ENCODE measurements around the gene TMEM74B.
A peak's percentile ranks its signal among the peaks of the same experiment; 100 is the strongest.

TMEM74B gene

DNA sequence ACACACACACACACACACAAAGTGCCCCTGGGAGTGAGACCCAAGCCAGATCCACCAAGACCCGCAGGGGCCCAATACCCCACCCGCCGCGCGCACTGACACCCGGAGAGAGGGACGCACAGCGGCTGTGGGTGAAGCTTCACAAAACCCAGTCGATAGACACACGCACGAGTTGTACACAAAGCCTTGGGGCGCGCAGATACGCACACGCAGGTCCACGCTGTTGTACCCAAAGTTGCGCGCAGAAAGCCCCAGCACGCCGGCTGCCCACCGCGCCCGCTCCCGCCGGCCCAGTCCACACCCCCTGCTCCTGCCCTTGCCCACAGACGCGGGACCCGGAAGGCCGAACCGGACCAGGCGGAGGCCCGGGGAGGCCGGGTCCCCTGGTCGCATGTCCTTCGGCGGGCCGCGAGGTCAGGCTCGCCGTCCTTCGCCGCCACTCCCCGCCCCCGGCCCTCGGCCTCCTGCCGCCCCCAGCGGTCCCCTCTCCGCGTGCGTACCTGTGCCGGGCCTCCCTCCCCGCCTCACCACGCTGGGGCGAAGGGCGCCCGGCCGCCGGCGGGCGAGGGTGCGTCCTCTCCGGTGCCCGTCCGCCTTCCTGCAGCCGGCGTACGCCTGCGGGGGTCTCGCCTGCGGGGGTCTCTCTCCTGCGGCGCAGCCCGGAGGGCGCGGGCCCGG lies at the start of gene TMEM74B:
TSS of gene TMEM74B (minus strand) at position 344 of the 678 bp plus-strand sequence. CDS start 1,180 bp downstream, outside the sequence.
- TF ChIP-seq, protein P1, sequence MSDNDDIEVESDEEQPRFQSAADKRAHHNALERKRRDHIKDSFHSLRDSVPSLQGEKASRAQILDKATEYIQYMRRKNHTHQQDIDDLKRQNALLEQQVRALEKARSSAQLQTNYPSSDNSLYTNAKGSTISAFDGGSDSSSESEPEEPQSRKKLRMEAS (IDR thresholded peaks at IDR 0.05), result no peak
- TF ChIP-seq USF1 (IDR thresholded peaks at IDR 0.05) (no peak), ZBTB7A (IDR thresholded peaks at IDR 0.05; ENCODE audit: low read depth) (0 out of 2 replicates have a peak, but pooled peaks have one; percentile 44), EGR1 (IDR thresholded peaks at IDR 0.05) (no peak), YY1 (IDR thresholded peaks at IDR 0.05; ENCODE audit: low read depth) (no peak), FOXM1 (IDR thresholded peaks at IDR 0.05; ENCODE audit: borderline replicate concordance, low read depth) (no peak)
- TF ChIP-seq, protein P2, sequence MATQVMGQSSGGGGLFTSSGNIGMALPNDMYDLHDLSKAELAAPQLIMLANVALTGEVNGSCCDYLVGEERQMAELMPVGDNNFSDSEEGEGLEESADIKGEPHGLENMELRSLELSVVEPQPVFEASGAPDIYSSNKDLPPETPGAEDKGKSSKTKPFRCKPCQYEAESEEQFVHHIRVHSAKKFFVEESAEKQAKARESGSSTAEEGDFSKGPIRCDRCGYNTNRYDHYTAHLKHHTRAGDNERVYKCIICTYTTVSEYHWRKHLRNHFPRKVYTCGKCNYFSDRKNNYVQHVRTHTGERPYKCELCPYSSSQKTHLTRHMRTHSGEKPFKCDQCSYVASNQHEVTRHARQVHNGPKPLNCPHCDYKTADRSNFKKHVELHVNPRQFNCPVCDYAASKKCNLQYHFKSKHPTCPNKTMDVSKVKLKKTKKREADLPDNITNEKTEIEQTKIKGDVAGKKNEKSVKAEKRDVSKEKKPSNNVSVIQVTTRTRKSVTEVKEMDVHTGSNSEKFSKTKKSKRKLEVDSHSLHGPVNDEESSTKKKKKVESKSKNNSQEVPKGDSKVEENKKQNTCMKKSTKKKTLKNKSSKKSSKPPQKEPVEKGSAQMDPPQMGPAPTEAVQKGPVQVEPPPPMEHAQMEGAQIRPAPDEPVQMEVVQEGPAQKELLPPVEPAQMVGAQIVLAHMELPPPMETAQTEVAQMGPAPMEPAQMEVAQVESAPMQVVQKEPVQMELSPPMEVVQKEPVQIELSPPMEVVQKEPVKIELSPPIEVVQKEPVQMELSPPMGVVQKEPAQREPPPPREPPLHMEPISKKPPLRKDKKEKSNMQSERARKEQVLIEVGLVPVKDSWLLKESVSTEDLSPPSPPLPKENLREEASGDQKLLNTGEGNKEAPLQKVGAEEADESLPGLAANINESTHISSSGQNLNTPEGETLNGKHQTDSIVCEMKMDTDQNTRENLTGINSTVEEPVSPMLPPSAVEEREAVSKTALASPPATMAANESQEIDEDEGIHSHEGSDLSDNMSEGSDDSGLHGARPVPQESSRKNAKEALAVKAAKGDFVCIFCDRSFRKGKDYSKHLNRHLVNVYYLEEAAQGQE (IDR thresholded peaks at IDR 0.05; ENCODE audit: low read depth), result no peak

GRCh38 chr20:1232286-1233111 lies 47.7 kb upstream of the TMEM74B start:
- TF ChIP-seq ZBTB7A (IDR thresholded peaks at IDR 0.05; ENCODE audit: low read depth) (no peak), CREB1 (IDR thresholded peaks at IDR 0.05; ENCODE audit: low read depth) (no peak), TCF12 (IDR thresholded peaks at IDR 0.05; ENCODE audit: low read depth) (no peak), NFIC (IDR thresholded peaks at IDR 0.05) (no peak), FOXM1 (IDR thresholded peaks at IDR 0.05; ENCODE audit: borderline replicate concordance, low read depth) (no peak), CEBPB (IDR thresholded peaks at IDR 0.05) (no peak), EGR1 (IDR thresholded peaks at IDR 0.05) (no peak), RAD21 (IDR thresholded peaks at IDR 0.05; ENCODE audit: low read depth) (no peak), EP300 (IDR thresholded peaks at IDR 0.05; ENCODE audit: borderline replicate concordance) (no peak), YY1 (IDR thresholded peaks at IDR 0.05; ENCODE audit: low read depth) (no peak), TAF1 (IDR thresholded peaks at IDR 0.05; ENCODE audit: low read depth) (no peak)

- no peak for TF ChIP-seq FOXM1 (IDR thresholded peaks at IDR 0.05; ENCODE audit: borderline replicate concordance, low read depth)
Observed at GRCh38 chr20:1229541-1229940, 44.8 kb upstream of the TMEM74B start.

DNA sequence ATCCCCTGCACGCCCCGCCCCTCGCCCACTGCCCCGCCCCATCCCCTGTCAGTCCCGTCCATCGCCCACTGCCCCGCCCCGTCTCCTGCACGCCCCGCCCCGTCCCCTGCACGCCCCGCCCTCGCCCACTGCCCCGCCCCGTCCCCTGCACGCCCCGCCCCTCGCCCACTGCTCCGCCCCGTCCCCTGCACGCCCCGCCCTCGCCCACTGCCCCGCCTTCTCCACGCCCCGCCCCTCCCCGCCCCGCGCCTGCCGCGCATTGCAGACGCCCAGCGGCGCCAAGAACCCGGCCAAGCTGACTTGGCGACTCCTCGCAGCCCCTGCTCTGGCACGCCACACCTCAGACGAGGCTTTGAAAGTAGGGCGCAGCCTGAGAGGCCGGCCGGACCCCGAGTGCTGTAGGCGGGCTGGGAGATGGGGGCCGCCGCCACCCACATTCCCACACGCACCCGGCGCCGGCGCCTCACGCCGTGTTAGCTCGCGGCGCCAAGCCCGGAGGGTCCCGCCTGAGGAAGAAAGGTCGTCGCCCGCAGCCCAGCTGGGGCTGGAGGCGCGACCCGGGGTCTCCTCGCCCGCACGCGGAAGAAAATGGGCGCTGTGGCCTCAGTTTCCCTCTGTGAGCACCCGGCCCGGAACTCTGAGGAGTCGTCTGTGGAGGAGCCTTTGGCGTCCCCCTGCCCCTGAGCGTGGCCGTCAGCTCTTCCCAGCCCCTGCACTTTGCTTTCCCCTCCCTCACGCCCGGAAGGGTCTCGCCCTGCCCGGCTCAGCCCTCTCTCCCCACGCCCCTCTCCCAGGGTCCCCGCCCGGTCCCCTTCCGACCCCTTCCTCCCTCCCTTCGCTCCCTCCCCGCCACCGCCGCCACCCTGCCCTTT lies 41.2 kb upstream of the TMEM74B start, which contains the start of gene RAD21L1:
TSS of gene RAD21L1 (plus strand) at position 262 of the 872 bp plus-strand sequence. CDS start 2,410 bp downstream, outside the sequence.
- no peak for TF ChIP-seq EGR1 (IDR thresholded peaks at IDR 0.05)
- TF ChIP-seq, protein P1 (IDR thresholded peaks at IDR 0.05), result peak; percentile 86
- no peak for TF ChIP-seq TCF12 (IDR thresholded peaks at IDR 0.05; ENCODE audit: low read depth)
- TF ChIP-seq FOXM1 (IDR thresholded peaks at IDR 0.05; ENCODE audit: borderline replicate concordance, low read depth), result no peak
- TF ChIP-seq USF1 (IDR thresholded peaks at IDR 0.05), result no peak
- TF ChIP-seq TAF1 (IDR thresholded peaks at IDR 0.05; ENCODE audit: low read depth), result no peak
- no peak for TF ChIP-seq RAD21 (IDR thresholded peaks at IDR 0.05; ENCODE audit: low read depth)
- TF ChIP-seq ZBTB7A (IDR thresholded peaks at IDR 0.05; ENCODE audit: low read depth), result no peak; the same call in 1 of the 2 replicates
- TF ChIP-seq NFIC (IDR thresholded peaks at IDR 0.05), result no peak; the same call in 1 of the 2 replicates

DNA sequence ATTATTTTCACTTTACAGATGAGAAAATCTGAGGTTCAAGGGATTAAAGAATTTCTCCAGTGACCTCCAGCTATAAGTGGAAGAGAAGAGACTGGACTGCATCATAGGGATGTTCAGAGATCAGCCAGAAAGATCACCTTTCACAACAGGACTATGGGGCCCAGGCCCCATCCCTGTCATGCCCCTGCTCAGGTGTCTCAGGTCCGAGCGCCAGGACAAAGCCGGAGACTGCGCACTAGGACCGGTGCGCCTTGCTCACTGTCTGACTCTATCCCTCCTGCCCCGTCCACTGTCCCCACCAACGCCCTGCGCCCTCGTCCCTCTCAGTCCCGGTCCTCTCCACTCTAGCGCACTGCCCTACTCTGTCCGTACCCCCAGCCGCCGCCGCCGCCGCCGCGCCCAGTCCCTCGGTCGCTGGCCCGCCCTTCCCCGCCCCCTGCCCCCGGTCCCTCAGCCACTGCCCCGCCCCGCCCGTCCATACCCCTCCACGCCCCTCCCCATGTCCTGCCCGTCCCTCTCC lies 40.5 kb upstream of the TMEM74B start:
- no peak for TF ChIP-seq ZBTB7A (IDR thresholded peaks at IDR 0.05; ENCODE audit: low read depth)
- TF ChIP-seq CREB1 (IDR thresholded peaks at IDR 0.05; ENCODE audit: low read depth), result no peak
- no peak for TF ChIP-seq USF1 (IDR thresholded peaks at IDR 0.05)
- no peak for TF ChIP-seq TCF12 (IDR thresholded peaks at IDR 0.05; ENCODE audit: low read depth)
- no peak for TF ChIP-seq NFIC (IDR thresholded peaks at IDR 0.05)
- no peak for TF ChIP-seq CEBPB (IDR thresholded peaks at IDR 0.05)
- TF ChIP-seq, protein P1 (IDR thresholded peaks at IDR 0.05), result no peak
- no peak for TF ChIP-seq RAD21 (IDR thresholded peaks at IDR 0.05; ENCODE audit: low read depth)
- TF ChIP-seq YY1 (IDR thresholded peaks at IDR 0.05; ENCODE audit: low read depth), result no peak
- TF ChIP-seq EGR1 (IDR thresholded peaks at IDR 0.05), result no peak
- TF ChIP-seq, protein P2 (IDR thresholded peaks at IDR 0.05; ENCODE audit: low read depth), result no peak
- TF ChIP-seq FOXM1 (IDR thresholded peaks at IDR 0.05; ENCODE audit: borderline replicate concordance, low read depth), result no peak
- no peak for TF ChIP-seq TEAD4 (IDR thresholded peaks at IDR 0.05)
- no peak for TF ChIP-seq TAF1 (IDR thresholded peaks at IDR 0.05; ENCODE audit: low read depth)
- no peak for TF ChIP-seq EP300 (IDR thresholded peaks at IDR 0.05; ENCODE audit: borderline replicate concordance)

Data from Ishikawa (cell line).